HL-60/S4 treated with phorbol 12-myristate 13-acetate at 8.2 ng/mL for 4 days and 3 days (cell line): ENCODE results near the gene FCAMR.

ENCODE experiments used
- in situ Hi-C: fragments of 300-500 bp; cut with MboI; formaldehyde crosslinking; loops from 2 replicates; pipeline ENCODE4 v1.15.0; 2022; ENCODE audit warnings: low sequenced_read_pairs

FCAMR gene

GRCh38 chr1:206970446-206970845 lies at the start of gene FCAMR:
Gene FCAMR (minus strand): TSS chr1:206970460. CDS start chr1:206970125, 335 bp downstream.
- in situ Hi-C loops: loop anchor here (10.0 kb wide), 1 partner anchor 236 kb away; no protein-coding TSS in a partner anchor

- in situ Hi-C loops: no loop called here
Observed at GRCh38 chr1:207019661-207020060, 49.4 kb upstream of the FCAMR start.

GRCh38 chr1:207019161-207019560 lies 48.9 kb upstream of the FCAMR start:
- in situ Hi-C loops: no loop called here

- in situ Hi-C loops: no loop called here
Observed at GRCh38 chr1:207018707-207019106, 48.4 kb upstream of the FCAMR start.

GRCh38 chr1:207017615-207018559 lies 47.6 kb upstream of the FCAMR start:
- in situ Hi-C loops: no loop called here

- in situ Hi-C loops: no loop called here
Observed at GRCh38 chr1:207015791-207016190, 45.5 kb upstream of the FCAMR start.

- in situ Hi-C loops: no loop called here
Observed at GRCh38 chr1:207014728-207015127, 44.5 kb upstream of the FCAMR start.

GRCh38 chr1:207013321-207014085 lies 43.2 kb upstream of the FCAMR start:
- in situ Hi-C loops: no loop called here

GRCh38 chr1:207010726-207011125 lies 40.5 kb upstream of the FCAMR start:
- in situ Hi-C loops: no loop called here

- in situ Hi-C loops: no loop called here
Observed at GRCh38 chr1:207009945-207010344, 39.7 kb upstream of the FCAMR start.

GRCh38 chr1:207009182-207009850 lies 39.1 kb upstream of the FCAMR start:
- in situ Hi-C loops: no loop called here

- in situ Hi-C loops: no loop called here
Observed at GRCh38 chr1:207007352-207008033, 37.2 kb upstream of the FCAMR start.

GRCh38 chr1:207006914-207007313 lies 36.7 kb upstream of the FCAMR start:
- in situ Hi-C loops: no loop called here

- in situ Hi-C loops: no loop called here
Observed at GRCh38 chr1:207006083-207006482, 35.8 kb upstream of the FCAMR start.

- in situ Hi-C loops: no loop called here
Observed at GRCh38 chr1:207004931-207005830, 34.9 kb upstream of the FCAMR start.

- in situ Hi-C loops: no loop called here
Observed at GRCh38 chr1:207003210-207003609, 33.0 kb upstream of the FCAMR start.

- in situ Hi-C loops: no loop called here
Observed at GRCh38 chr1:207002724-207003146, 32.5 kb upstream of the FCAMR start.

GRCh38 chr1:207001492-207002245 lies 31.4 kb upstream of the FCAMR start:
- in situ Hi-C loops: no loop called here
